Gastrocnemius medialis (tissue), 4 donors: ENCODE data around the gene STK35.

Experiments used
- CTCF ChIP-seq, 5 experiments: fragments of 450-650 bp in 3 of 5; fragments of 200-600 bp in 2 of 5; sonication (generic) in 2 of 5; IDR thresholded peaks in 4 of 5; conservative IDR thresholded peaks in 1 of 5; 1 replicate in 4 of 5; 2 replicates in 1 of 5; pipeline ENCODE4 v1.5.1; 2016 to 2019; ENCODE audit warnings: antibody characterized with exemption in 5 of 5, mild to moderate bottlenecking in 3 of 5, moderate library complexity in 3 of 5
- POLR2A ChIP-seq, 2 donors: fragments of 450-650 bp; IDR thresholded peaks; one replicate each; pipeline ENCODE4 v1.6.1; 2017; ENCODE audit warnings: antibody characterized with exemption in 2 of 2, mild to moderate bottlenecking in 2 of 2, moderate library complexity in 2 of 2

DNA sequence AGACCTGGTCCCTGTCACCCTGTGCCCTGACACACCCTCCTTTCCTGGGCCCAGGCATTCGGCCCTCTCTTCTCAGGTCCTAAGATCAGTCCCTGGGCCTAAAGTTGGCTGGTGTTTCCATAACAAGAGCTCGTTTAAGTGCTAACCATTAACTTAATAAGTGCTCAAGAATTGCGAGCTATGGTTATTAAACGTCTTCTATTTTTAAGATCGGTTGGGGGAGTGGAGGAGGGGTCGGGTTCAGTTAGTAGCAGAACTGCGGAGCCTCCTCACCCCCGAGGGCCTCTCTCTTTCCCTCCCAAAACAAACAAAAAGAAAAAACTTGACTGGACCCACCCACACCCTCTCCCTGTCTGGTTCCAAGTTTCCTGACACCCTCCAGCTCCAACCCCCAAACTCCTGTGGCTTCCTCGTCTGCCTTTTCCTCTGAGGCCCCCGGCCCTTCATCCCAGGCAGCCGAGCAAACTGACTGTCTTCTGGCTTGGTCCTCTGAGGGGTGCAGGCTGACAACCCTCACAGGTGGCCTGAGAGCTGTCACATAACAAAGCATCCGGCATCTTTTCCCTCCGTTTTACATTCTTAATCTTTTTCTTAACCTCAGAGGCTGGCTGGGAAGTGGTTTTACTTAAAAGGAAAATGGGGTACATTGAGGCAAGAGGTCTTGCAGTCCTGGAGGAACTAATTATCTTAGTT lies 2.0 kb downstream of the STK35 start:
- TF ChIP-seq CTCF (IDR thresholded peaks at IDR 0.05 in 4 of 5, conservative IDR thresholded peaks at IDR 0.05 in 1 of 5) (no peak), POLR2A (IDR thresholded peaks at IDR 0.05) (no peak)
